OCI-M1 (cell line): ENCODE results near the gene MRAP2.
A peak's percentile ranks its signal among the peaks of the same experiment; 100 is the strongest.
"Not testable (repeated sequence)": the region's sequence is repeated elsewhere in the genome, so short reads cannot be mapped to it uniquely, and the experiment has no call there.

Source experiments
- DNase-seq: peaks from one replicate; lab custom pipeline; 2025; lab: John Stamatoyannopoulos, UW

The MRAP2 gene

GRCh38 chr6:84032000-84032399 lies 1.6 kb upstream of the MRAP2 start:
- DNase-seq, result not testable (repeated sequence)

- DNase-seq, result no peak
Measured at GRCh38 chr6:84035484-84035883, 1.9 kb downstream of the MRAP2 start.

GRCh38 chr6:84037425-84038089 lies 4.0 kb downstream of the MRAP2 start:
- DNase-seq, result no peak

GRCh38 chr6:84042603-84043002 lies 9.0 kb downstream of the MRAP2 start:
- peak; percentile 74 for DNase-seq

GRCh38 chr6:84043555-84043954 lies 10.0 kb downstream of the MRAP2 start:
- DNase-seq, result no peak

GRCh38 chr6:84046755-84047154 lies 13.2 kb downstream of the MRAP2 start:
- DNase-seq, result no peak

GRCh38 chr6:84048588-84048987 lies 15.0 kb downstream of the MRAP2 start:
- DNase-seq, result no peak

GRCh38 chr6:84050408-84050807 lies 16.8 kb downstream of the MRAP2 start:
- DNase-seq, result peak; percentile 79

GRCh38 chr6:84052204-84052882 lies 18.8 kb downstream of the MRAP2 start:
- DNase-seq, result peak; percentile 59

GRCh38 chr6:84052883-84053241 lies 19.3 kb downstream of the MRAP2 start:
- DNase-seq, result no peak

GRCh38 chr6:84055647-84056046 lies 22.1 kb downstream of the MRAP2 start:
- DNase-seq, result no peak

- DNase-seq, result no peak
Measured at GRCh38 chr6:84057908-84058307, 24.3 kb downstream of the MRAP2 start.

- DNase-seq, result peak; percentile 61
Measured at GRCh38 chr6:84059082-84059481, 25.5 kb downstream of the MRAP2 start.

- DNase-seq, result no peak
Measured at GRCh38 chr6:84061174-84061573, 27.6 kb downstream of the MRAP2 start.

- DNase-seq, result peak; percentile 58
Measured at GRCh38 chr6:84061613-84062398, 28.2 kb downstream of the MRAP2 start.

- DNase-seq, result peak; percentile 96
Measured at GRCh38 chr6:84062519-84063154, 29.1 kb downstream of the MRAP2 start.

GRCh38 chr6:84065693-84066290 lies 32.2 kb downstream of the MRAP2 start:
- peak; percentile 87 for DNase-seq

- DNase-seq, result no peak
Measured at GRCh38 chr6:84066536-84066935, 33.0 kb downstream of the MRAP2 start.

GRCh38 chr6:84068873-84069272 lies 35.3 kb downstream of the MRAP2 start:
- DNase-seq, result peak; percentile 51

- no peak for DNase-seq
Measured at GRCh38 chr6:84072442-84072997, 38.9 kb downstream of the MRAP2 start.

- DNase-seq, result peak; percentile 21
Measured at GRCh38 chr6:84074988-84075781, 41.6 kb downstream of the MRAP2 start.
